Measurements from ENCODE around the gene SGTB.

- TF ChIP-seq POLR2AphosphoS5 (IDR thresholded peaks at IDR 0.05; ENCODE audit: borderline replicate concordance, low read depth, low read length) = no peak
- TF ChIP-seq EZH2 (IDR thresholded peaks at IDR 0.05) = no peak
Observed at GRCh38 chr5:65693121-65693520, 28.8 kb downstream of the SGTB start.
